Esophagus muscularis mucosa (tissue), 4 donors: ENCODE data around the gene EDIL3.

ENCODE experiments used
- CTCF ChIP-seq, 3 experiments: fragments of 200-600 bp in 2 of 3; fragments of 450-650 bp in 1 of 3; sonication (generic) in 2 of 3; IDR thresholded peaks; one replicate each; pipeline ENCODE4 v1.5.1; 2017 to 2019; ENCODE audit warnings: antibody characterized with exemption in 3 of 3, mild to moderate bottlenecking in 2 of 3, moderate library complexity in 1 of 3
- EP300 ChIP-seq: sonication (generic); formaldehyde crosslinking; IDR thresholded peaks from one replicate; pipeline ENCODE4 v1.6.1; 2017; ENCODE audit warnings: antibody characterized with exemption
- POLR2A ChIP-seq: fragments of 450-650 bp; IDR thresholded peaks from one replicate; pipeline ENCODE4 v1.6.1; 2017; ENCODE audit warnings: antibody characterized with exemption, moderate library complexity, mild to moderate bottlenecking, low read depth
- POLR2AphosphoS5 ChIP-seq, 2 donors: sonication (generic); formaldehyde crosslinking; IDR thresholded peaks; one replicate each; pipeline ENCODE4 v1.6.1; 2017; ENCODE audit warnings: antibody characterized with exemption in 2 of 2

GRCh38 chr5:84248013-84248412, 136.7 kb downstream of the EDIL3 start:
- TF ChIP-seq CTCF (IDR thresholded peaks at IDR 0.05) (no peak), POLR2A (no peak), POLR2AphosphoS5 (IDR thresholded peaks at IDR 0.05) (no peak), EP300 (no peak)
